HG03175 (cell line): ENCODE results near the gene SELL.
"Not testable (repeated sequence)": the region's sequence is repeated elsewhere in the genome, so short reads cannot be mapped to it uniquely, and the experiment has no call there.

Experiments used
- ATAC-seq: cut with Tn5 transposase; IDR thresholded peaks from one replicate; pipeline ENCODE4 v1.9.1; 2021; ENCODE audit warnings: mild to moderate bottlenecking, moderate library complexity; ENCODE audit not compliant: unreplicated experiment

The SELL gene

DNA sequence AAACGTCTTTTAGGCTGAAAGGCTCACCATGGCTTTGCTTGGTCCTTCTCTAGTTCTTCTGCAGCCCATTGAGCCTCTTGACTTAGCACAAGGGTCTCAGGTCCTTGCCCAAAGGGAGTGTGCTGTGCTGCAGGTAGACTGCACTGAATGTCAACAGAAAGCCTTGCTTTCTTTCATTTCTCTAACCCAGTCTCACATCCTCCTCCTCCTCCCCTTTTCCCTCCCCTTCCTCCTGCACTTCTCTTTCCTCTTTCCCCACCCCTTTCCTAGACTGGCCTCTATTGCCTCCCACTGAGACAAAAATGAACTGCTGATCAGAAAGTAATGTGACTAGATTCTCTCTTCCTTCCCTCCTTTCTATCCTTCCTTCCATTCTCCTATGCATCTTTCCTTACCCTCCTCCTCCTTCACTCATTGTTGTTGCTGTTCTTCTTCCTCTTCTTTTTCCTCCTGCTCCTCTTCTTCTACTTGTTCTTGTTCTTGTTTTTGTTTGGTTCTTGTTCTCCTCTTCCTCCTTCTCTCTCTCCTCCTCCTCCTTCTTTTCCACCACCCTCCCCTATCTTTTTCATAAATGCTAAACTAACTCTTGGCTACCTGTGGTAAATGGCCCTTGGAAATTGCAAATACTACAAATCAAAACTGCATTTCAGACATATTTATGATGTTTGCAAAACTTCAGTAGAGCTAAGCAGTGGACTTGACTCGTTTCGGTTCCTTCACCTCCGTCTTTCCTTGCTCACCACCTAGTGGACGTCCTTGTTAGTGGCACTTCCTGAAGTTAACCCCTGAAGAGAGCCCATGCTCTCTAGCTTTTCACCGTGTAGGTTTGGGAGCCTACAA, at the start of gene SELL:
SELL (minus strand) TSS at position 152 of the 840 bp plus-strand sequence; CDS start at position 30, 122 bp downstream.
- peak; percentile 73 for ATAC-seq

DNA sequence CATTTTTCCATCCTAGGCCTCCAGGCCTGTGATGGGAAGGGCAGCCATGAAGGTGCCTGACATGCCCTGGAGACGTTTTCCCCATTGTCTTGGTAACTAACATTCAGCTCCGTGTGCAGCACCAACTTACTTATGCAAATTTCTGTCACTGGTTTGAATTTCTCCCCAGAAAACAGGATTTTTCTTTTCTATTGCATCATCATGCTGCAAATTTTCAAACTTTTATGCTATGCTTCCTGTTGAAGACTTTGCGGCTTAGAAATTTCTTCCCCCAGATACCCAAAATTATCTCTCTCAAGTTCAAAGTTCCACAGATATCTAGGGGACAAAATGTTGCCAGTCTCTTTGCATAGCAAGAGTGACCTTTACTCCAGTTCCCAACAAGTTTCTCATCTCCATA, 47.6 kb upstream of the SELL start:
- ATAC-seq: no peak

DNA sequence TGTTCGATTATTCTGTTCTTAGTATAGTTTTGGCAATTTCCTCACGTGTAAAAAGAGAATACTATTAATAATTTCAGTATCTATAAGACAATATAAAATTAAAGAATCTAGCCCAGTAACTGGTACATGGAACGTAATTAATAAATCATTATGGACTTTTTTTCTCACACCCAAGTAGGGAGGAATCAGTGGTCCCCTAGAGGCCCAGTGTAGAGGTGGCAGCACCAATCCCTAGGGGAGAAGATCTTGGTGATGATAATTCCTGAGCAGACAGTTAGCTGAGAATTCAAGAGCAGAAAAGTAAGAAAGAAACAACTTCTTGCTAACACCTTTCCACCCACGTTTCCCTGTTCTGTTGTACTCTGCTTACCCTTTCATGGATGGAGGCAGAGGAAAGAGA, 42.1 kb upstream of the SELL start:
- no peak for ATAC-seq

GRCh38 chr1:169750041-169750440, 38.6 kb upstream of the SELL start:
- no peak for ATAC-seq

DNA sequence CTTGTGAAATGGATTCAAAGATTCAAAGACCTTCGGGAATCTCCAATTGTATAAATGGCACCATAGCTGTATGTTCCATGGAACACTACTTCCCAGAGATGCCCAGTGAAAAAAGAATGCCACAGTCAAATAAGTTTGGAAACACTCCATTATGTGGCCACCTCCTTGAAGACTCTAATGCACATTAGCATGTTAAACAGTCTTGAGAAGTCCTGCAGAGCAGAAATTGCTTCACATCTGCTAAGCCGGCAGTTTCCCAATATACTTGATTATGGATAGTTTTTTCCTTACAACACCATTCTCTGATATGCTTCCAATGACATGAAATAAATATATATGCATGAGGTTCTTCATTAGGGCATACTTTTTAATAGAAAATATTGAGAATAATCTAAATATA, 35.1 kb upstream of the SELL start:
- no peak for ATAC-seq

DNA sequence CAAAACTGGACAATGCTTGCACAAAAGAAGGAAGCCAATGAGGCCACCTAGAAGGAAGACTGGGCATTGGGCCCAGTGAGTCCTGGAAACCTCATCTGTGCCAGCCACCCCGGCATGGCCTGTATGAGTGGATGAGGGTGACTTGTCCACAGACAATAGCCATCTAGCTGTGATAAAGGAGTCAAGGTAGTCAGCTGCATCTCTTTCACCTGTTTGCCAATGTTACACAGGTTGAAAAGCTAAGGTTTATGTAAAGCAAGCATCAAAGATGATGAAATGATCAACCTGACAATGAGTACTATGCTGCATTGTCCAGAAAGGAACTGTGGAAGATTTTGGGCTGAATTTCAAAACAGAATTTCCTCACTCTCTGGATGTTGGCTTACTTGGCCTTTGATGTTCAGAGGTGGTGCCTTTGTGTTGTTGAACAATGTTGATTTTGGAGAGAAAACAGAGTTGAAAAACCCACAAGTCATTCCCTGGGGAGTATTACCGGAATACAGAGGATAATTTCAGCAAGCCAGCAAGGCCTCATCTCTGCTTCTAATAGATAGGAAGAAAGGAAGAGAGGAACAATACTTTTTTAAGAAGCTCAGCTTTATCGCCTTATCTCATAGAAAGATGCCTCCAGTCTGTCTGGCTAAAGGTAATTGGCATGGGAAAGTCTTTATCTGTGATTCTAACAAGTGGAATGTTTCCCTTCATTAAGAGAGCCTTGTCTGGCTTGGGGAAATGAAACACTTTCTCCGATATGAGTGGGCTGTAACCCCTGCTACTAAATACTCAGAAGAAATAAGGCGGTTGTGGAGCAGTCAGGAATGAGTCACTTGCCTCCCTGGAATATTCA, 33.8 kb upstream of the SELL start:
- no peak for ATAC-seq

- ATAC-seq: no peak
Observed at GRCh38 chr1:169741666-169742394, 30.4 kb upstream of the SELL start.

DNA sequence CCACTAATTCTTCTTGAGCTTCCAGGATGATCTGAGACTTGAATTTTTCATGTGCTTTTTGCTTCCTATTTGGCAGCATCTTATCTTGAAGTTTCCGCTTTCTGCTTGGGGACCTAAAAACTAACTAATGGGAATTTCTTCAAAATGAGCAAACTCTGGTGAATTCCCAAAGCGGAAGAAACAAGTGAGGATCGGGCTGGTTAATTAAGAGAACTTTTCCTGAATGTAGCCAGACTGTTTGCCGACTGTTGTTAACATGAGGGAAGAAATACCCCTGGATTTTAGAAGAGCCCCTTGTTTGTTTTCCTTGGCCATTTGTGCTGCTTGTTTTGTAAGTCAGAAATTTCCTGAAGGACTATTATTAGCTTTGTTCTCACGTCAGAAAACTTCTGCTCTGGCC, 28.6 kb upstream of the SELL start:
- no peak for ATAC-seq

DNA sequence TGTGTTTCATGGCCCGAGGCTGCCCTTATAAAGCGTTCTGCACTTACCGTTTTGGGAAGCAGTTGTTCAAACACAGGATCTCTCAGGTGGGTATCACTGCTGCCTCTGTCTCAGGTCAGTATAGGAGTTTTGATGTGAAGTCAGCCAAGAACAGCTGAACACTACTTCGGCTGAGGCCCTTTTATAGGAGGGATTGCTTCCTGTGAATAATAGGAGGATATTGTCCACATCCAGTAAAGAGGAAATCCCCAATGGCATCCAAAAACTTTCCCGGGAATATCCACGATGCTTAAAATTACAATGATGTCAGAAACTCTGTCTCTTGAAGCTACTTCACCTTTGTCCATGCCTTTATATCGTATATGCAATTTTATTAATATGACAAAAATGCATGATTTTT, 22.5 kb upstream of the SELL start, which contains the start of gene SELE:
SELE (minus strand) TSS at position 156 of the 400 bp plus-strand sequence. CDS start 467 bp downstream, outside the sequence.
- no peak for ATAC-seq

DNA sequence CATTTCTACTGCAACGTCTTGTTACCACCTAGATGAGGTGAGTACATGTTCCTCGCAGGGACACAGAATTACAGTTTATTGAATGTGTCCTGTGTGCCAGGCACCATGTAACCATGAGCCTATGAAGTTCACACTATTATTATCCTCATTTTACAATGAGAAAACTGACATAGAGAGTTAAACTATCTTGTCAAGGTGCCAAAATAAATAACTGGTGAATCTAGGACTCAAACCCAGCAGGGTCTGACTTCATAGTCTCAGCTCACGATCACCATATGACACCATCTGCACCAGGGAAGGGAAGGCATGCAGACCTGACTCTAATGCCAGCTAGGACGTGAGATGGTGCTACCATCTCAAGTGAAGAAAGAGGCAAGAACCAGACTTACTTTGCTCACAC, 20.0 kb upstream of the SELL start:
- ATAC-seq: no peak

DNA sequence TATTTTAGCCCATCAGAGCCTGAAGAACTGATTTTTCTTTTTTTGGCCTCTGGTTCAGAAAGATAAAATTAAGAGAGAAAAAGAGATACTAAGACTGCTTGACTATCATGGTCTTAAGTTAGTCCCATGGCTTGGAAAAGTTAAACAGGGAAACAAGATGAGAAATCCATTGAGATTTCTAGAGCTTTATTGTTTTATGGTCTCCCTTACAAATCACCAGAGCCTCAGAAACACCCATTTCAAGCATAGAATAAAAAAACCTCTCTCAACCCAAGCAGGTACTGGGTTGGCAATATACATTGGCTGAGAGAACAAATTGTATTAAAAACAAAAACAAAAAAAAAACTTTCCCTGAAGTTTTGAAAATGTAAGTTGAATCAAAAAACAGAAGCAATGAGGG, 18.6 kb upstream of the SELL start:
- no peak for ATAC-seq

DNA sequence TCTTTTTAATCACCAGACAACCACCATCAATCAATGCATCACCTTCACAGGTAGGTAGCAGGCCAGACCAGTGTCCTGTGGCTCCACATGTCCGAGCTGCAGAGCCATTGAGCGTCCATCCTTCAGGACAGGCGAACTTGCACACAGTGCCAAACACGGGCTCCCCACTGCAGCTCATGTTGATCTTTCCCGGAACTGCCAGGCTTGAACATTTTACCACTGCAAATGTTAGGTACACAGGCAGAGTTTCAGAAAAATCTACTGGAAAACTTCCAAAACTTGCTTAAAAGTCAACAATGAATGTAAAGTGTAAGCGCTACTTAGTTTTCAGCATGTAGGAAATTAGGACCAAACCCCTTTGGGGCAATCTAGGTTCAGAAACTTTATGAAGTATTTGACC, 15.9 kb upstream of the SELL start:
- no peak for ATAC-seq

- no peak for ATAC-seq
Observed at GRCh38 chr1:169726851-169727250, 15.4 kb upstream of the SELL start.

DNA sequence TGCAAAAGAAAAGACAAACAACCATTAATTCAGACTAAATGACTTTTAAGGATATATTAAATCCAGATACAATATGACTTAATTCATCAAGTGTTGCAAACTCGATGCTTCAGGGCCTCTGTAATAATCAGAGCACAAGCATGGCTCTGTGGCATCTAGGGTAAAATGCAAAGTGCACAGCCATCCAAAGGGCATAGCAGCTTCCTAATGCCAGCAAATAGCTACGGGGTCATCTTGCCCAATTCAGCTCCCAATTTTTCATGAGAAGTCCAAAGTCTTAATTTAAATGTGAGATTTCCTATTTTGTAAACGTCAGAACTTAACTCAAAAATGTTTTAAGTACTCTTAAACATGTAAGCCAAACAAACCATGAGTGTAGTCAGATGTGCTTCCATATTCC, 14.5 kb upstream of the SELL start:
- ATAC-seq: no peak

DNA sequence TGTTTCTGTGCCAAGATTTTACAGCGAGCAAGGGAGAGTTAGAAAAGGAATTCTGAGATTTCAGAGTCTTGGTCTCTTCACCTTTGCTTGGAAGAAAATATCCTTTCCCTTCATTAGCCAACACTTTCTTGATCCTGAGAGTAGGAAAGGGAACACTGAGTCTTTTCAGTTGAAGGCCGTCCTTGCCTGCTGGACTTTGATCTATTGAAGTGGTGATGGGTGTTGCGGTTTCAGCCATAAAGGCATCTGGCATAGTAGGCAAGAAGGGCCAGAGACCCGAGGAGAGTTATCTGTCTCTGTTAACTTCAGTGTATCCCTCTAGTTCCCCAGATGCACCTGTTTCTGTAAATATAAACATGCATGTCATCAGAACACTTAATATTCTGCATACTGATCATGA, 12.7 kb upstream of the SELL start:
- ATAC-seq: no peak

GRCh38 chr1:169723763-169724162, 12.3 kb upstream of the SELL start:
- ATAC-seq: no peak

- no peak for ATAC-seq
Observed at GRCh38 chr1:169722779-169723178, 11.4 kb upstream of the SELL start.

GRCh38 chr1:169715100-169715499, 3.7 kb upstream of the SELL start:
- ATAC-seq: not testable (repeated sequence)

DNA sequence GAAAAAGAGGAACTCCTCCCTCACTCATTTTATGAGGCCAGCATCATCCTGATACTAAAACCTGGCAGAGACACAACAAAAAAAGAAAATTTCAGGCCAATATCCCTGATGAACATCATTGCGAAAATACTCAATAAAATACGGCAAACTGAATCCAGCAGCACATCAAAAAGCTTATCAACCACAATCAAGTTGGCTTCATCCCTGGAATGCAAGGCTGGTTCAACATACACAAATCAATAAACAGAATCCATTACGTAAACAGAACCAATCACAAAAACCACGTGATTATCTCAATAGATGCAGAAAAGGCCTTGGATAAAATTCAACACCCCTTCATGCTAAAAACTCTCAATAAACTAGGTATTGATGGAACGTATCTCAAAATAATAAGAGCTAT, 1.7 kb upstream of the SELL start:
- ATAC-seq: not testable (repeated sequence)

DNA sequence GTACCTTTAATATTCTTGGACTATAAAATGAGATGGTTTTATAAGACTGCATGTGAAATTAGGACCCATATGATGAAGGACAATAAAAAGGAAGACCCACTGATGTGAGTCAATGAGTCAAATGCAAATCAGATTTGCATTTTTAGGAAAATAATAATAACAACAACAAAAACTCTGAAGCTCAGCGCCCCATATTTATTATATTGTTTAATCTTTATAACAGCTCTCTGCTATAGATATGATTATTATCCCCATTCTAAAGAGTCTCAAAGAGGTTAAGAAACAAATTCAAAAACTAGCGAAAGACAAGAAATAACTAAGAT, 850 bp upstream of the SELL start:
- no peak for ATAC-seq

DNA sequence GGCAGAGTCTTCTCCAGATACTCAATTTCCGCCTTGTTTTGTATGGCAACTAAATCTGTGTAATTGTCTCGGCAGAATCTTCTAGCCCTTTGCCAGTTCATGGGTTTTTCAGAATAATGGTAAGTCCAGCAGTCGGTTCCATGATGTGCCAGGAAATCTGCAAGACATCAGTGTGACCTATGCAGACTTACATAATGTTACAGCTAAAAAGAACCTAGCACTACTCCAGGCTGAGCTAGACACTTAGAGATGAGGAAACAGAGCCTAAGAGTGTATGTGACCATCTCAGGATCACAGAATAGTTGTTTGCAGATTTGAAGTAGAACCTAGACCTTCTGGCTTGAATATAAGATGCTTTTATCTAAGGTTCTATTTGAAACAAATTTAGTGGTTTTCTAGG, 2.8 kb downstream of the SELL start:
- no peak for ATAC-seq
